Stomach (tissue), 4 donors: ENCODE measurements around the gene C2orf92.

Experiments used
- EP300 ChIP-seq: sonication (generic); formaldehyde crosslinking; IDR thresholded peaks from one replicate; pipeline ENCODE4 v1.6.1; 2017; ENCODE audit warnings: antibody characterized with exemption
- POLR2A ChIP-seq, 4 donors: fragments of 450-650 bp; IDR thresholded peaks; one replicate each; pipeline ENCODE4 v1.6.1; 2016; ENCODE audit warnings: antibody characterized with exemption in 4 of 4, control low read depth in 2 of 4, mild to moderate bottlenecking in 1 of 4, moderate library complexity in 1 of 4
- POLR2AphosphoS5 ChIP-seq, 3 donors: sonication (generic); formaldehyde crosslinking; IDR thresholded peaks; one replicate each; pipeline ENCODE4 v1.6.1; 2016; ENCODE audit warnings: antibody characterized with exemption in 3 of 3
- TF ChIP-seq, protein P1 (sequence below), 7 experiments: fragments of 450-650 bp in 4 of 7; fragments of 200-600 bp in 3 of 7; sonication (generic) in 3 of 7; IDR thresholded peaks; one replicate each; pipeline ENCODE4 v1.5.1; 2016 to 2019; ENCODE audit warnings: antibody characterized with exemption in 7 of 7, control low read depth in 2 of 7, mild to moderate bottlenecking in 1 of 7

DNA sequence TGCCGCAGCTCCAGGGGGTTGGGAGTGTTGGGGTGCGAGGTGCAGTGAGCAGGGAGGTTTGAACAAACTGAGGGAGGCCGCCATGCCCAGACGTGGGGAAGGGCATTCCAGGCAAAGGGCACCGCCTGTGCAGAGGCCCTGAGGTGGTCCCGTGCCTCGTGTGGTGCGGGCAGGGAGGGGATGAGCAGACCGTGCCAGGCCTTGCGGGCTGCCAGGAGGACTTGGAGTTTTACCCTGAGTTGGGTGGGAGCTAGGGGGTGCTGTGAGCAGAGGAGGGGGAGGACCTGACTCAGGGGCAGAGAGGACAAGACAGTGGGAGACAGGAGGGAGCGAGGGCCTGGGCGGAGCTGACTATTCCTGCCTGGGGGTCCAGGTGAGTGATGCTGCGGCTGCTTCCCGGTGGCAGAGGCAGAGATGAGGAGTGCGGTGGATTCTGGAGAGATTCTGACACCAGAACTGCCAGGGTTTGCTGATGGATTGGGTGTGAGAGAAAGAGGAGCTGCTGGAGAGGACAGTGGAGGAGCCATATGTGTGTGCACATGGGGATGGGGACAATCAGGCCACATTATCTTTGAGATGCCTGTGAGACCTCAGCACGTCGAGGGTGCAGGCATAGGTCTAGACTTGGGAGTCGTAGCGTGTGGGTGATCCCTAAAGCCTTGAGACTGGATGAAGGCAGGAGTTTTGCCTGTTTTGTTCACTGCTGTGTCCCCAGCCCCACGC lies 67.3 kb downstream of the C2orf92 start:
- TF ChIP-seq EP300 (no peak), POLR2A (IDR thresholded peaks at IDR 0.05) (no peak), POLR2AphosphoS5 (IDR thresholded peaks at IDR 0.05) (no peak)
- TF ChIP-seq, protein P1, sequence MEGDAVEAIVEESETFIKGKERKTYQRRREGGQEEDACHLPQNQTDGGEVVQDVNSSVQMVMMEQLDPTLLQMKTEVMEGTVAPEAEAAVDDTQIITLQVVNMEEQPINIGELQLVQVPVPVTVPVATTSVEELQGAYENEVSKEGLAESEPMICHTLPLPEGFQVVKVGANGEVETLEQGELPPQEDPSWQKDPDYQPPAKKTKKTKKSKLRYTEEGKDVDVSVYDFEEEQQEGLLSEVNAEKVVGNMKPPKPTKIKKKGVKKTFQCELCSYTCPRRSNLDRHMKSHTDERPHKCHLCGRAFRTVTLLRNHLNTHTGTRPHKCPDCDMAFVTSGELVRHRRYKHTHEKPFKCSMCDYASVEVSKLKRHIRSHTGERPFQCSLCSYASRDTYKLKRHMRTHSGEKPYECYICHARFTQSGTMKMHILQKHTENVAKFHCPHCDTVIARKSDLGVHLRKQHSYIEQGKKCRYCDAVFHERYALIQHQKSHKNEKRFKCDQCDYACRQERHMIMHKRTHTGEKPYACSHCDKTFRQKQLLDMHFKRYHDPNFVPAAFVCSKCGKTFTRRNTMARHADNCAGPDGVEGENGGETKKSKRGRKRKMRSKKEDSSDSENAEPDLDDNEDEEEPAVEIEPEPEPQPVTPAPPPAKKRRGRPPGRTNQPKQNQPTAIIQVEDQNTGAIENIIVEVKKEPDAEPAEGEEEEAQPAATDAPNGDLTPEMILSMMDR (IDR thresholded peaks at IDR 0.05) = no peak
